ENCODE data around the gene PGAM1.
A peak's percentile ranks its signal among the peaks of the same experiment; 100 is the strongest.
"Not testable (repeated sequence)": the region's sequence is repeated elsewhere in the genome, so short reads cannot be mapped to it uniquely, and the experiment has no call there.

Gene PGAM1

GRCh38 chr10:97408496-97408992, 17.4 kb upstream of the PGAM1 start:
- DNase-seq = no peak

GRCh38 chr10:97411406-97411805, 14.6 kb upstream of the PGAM1 start:
- DNase-seq = no peak

GRCh38 chr10:97412891-97413304, 13.1 kb upstream of the PGAM1 start:
- no peak for DNase-seq

DNA sequence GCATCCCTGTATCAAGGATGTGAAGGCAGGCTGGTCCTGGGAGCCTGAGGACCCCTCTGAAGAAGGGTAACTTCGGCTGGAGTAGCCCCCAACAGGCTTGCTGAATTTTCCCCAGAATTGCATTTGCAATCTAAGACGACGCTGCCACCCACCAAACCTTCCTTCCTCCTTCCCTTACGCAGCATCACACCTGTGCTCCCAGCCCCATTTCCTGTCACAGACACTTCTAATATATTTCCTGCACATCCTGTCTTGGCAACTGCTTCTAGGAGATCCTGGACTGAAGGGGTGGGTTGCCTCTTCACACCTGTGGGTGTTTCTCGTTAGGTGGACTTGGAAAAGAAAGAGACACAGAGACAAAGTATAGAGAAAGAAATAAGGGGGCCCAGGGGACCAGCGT, 9.4 kb upstream of the PGAM1 start:
- DNase-seq = no peak

- not testable (repeated sequence) for DNase-seq
These were observed 2.3 kb upstream of the PGAM1 start for GRCh38 chr10:97423757-97424098.

DNA sequence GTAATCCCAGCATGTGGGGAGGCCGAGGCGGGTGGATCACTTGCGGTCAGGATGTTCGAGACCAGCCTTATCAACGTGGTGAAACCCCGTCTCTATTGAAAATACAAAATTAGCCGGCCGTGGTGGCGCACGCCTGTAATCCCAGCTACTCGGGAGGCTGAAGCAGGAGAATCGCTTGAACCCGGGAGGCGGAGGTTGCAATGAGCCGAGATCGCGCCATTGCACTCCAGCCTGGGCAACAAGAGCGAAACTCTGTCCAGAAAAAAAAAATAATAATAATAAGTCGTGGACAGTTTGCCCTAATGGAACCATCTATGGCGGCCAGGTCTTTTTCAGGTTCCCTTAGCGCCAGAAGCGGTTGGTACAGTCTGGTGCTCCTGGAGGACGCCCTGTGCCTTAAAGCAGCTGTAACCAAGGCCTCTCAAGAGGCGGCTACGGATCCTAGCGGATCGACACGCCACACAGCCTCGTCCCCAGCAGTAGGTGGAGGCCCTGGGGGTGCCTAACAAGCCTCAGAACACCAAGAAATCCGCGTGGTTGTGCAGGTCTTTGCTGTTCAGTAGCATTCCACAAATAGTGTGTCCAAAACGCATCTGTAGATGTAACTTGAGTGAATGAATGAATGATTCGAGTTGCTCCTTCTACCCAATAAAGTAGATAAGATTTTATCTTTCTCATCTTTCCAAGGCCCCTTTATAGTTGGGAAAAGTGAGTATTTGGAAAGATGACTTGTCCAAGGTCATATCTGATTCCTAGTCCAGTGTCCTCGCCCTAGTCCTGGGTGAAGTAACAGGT, 982 bp downstream of the PGAM1 start:
- no peak for DNase-seq

GRCh38 chr10:97427571-97428179, 1.7 kb downstream of the PGAM1 start:
- DNase-seq = peak; percentile 38

DNA sequence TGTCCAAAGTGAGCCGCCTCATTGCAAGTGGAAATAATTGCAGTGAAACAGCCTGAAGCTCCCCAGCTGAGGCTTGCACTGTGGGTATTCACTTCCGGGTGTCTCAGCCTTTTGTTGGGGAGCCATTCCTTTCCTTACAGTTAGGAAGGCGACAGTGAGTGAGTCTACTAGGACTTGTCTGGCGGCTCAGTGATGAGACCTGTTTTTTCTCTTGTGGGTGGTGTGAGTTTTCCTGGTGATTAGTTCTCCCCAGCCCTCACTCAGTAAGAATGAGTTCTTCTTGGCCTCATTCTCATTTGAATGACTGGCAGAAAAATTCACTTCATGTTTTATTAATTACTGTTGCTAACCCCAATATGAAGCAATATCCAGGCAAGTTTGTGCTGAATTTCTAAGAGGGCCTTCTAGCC, 2.6 kb downstream of the PGAM1 start:
- DNase-seq = no peak

- no peak for DNase-seq
These were observed 8.1 kb downstream of the PGAM1 start for GRCh38 chr10:97434055-97434454.

- DNase-seq = no peak
These were observed 8.6 kb downstream of the PGAM1 start for GRCh38 chr10:97434557-97434956.

GRCh38 chr10:97435211-97435610, 9.2 kb downstream of the PGAM1 start:
- no peak for DNase-seq

- no peak for DNase-seq
These were observed 16.3 kb downstream of the PGAM1 start for GRCh38 chr10:97442277-97442676.

DNA sequence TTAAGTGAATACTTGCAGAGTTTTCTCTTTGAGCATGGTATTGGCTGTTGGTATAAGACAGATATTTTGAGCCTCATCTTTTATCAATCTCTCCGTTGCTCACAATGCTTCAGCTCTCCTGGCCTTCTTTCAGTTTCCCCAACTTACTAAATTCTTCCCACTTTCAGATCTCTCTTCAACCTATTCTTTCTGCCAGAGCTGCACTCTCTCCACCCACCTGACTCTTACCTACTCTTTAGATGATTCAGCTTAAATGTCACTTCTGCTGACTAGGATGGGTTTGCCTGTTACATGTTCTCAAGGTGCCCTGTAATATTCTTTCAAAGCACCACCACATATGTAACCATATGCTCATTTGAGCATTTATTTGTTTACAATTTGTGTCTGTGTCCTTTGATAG, 18.2 kb downstream of the PGAM1 start:
- no peak for DNase-seq

- no peak for DNase-seq
These were observed 19.3 kb downstream of the PGAM1 start for GRCh38 chr10:97445357-97445721.

DNA sequence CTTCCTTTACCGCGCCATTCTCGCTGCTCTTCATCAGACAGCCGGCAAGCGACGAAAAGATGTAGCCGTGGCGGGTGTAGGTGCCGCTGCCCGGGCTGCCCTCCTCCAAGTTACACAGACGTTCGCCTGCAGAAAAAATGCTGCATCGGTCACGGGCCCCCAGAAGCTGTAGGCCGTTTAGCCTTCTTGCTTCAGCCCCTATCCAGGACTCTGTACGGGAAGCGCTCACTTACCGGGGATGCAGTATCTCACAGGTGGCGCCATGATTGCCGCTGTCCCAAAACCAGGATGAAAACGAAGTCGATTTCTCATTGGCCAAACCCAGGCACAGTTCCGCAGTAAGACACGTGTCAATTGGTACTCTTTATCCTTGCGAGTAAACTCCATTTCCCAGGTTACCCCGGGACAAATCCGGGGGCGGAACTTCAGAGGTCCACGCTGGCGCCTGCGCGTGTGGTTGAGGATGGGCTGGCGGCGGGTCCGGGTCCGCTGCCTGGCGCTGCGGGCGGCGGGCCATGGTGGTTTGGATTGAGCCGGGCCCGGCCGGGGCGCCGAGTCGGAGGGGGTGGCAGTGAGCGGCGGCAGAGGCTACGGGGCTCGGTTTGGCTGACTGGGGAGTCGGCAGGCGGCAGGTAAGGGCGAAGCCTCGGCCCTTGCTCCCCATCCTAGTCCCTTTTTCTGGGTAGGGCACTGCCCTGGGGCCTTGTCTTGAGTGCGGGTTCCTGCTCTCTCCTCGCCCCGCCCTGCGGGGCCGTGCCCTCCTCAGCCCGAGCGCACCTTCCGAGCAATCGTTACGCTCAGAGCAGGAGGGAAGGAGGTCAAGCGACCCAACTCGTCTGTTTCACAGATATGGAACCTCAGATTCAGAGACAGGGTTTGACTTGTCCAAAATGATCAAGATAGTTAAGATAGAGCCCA, 20.0 kb downstream of the PGAM1 start, which contains the start of the genes EXOSC1 and ZDHHC16:
Gene EXOSC1, minus strand, starts transcription at position 285 of the 918 bp plus-strand sequence. Its CDS starts 21 bp downstream, at position 264.
Gene ZDHHC16, plus strand, starts transcription at position 454 of the 918 bp plus-strand sequence. CDS start 5,501 bp downstream, outside the sequence.
- DNase-seq = peak; percentile 53

- no peak for DNase-seq
These were observed 24.8 kb downstream of the PGAM1 start for GRCh38 chr10:97450828-97451227.

DNA sequence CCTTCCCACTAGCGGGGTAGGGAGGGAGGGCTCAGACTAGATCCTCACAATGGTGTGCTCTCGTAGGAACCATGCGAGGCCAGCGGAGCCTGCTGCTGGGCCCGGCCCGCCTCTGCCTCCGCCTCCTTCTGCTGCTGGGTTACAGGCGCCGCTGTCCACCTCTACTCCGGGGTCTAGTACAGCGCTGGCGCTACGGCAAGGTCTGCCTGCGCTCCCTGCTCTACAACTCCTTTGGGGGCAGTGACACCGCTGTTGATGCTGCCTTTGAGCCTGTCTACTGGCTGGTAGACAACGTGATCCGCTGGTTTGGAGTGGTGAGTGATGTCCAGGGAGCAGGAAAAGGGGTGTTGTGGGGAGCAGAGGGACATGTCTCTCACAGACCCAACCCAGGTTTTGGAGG, 25.6 kb downstream of the PGAM1 start:
- DNase-seq = no peak

DNA sequence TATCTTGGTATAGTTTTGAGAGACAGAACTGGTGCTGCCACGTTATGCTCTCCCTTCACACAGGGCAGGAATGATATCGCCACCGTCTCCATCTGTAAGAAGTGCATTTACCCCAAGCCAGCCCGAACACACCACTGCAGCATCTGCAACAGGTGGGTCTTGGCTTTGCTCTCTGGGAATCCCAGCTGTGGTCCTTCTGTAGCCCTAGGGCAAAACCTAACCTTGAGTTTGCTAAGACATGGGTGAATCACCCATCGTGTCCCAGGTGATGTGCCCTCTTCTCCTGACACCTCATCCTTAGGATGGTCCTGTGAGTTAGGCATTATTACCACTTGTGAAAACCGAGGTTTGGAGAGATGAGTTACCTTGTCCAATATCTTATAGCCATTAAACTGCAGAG, 26.4 kb downstream of the PGAM1 start:
- no peak for DNase-seq

DNA sequence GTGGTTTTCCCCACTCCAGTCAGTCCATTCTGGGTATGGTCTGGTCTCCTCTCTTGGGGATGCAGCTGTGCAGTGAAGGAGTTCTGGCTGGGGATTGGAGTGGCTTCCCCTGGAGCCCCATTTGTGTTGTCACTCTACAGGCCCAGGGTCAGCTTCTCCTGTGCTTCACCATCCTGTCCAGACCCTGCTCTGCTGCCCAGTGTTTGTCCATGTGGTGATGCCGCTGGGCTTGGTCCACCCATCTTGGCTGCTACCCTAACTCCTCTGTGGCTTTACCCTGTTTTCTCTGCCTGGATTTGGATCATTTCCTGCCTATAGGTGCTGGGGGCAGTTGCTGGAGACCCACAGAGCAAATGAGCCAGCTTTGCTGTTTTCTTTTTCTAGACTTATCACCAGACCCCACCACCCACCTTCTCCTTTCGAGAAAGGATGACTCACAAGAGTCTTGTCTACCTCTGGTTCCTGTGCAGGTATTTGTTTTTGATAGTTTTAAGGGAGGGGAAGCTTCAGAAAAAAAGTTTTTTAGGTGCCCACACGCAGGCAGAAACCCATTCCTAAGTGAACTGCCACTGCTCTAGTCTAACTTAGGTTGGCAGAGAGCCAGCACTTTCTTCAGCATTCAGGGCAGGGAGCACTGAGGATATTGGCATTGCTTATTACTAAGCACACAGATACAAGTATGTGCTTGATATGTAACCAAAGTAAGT, 28.5 kb downstream of the PGAM1 start:
- no peak for DNase-seq

- no peak for DNase-seq
These were observed 30.2 kb downstream of the PGAM1 start for GRCh38 chr10:97456034-97456685.

GRCh38 chr10:97456686-97457065, 30.7 kb downstream of the PGAM1 start:
- no peak for DNase-seq

- DNase-seq = no peak
These were observed 33.1 kb downstream of the PGAM1 start for GRCh38 chr10:97459111-97459510.

Data from NCI-H2029 treated with DMSO at 0.1 percent for 48 hours (cell line).